ENCODE results near the gene PGM1. TPM values are rescaled to one million over a fixed set of nuclear protein-coding genes. Genes with fewer than 3 reads are reported as not detected.

The PGM1 gene
- total and polyA plus RNA-seq, 2 donors (not counting 3 experiments of a cell fraction or from before 2014, with no cell fraction given), result 9.3 to 21.0 TPM

GRCh38 chr1:63621698-63622097 is 28.5 kb downstream of the PGM1 start:
- no TSS peak for BruUV-seq (replicated peaks)
- Histone ChIP-seq H3K36me3 (ENCODE audit: control insufficient read depth in 2 of 2, extremely low read depth in 1 of 2, insufficient read depth in 2 of 2, low read length in 2 of 2) (no peaks in the 10 kb centered on the region), H3K27me3 (ENCODE audit: control insufficient read depth in 2 of 2, insufficient read depth in 2 of 2, low read length in 2 of 2) (no peaks in the 10 kb centered on the region), H3K9me3 (replicated peaks; ENCODE audit: control insufficient read depth, insufficient read depth, low read length) (no peaks in the 10 kb centered on the region), H3K9me1 (replicated peaks; ENCODE audit: control insufficient read depth, extremely low read depth, insufficient read depth, low read length) (no peaks in the 10 kb centered on the region), H3K27ac (ENCODE audit: insufficient read depth, low read depth, low read length) (no peak overlapping the region), H3K4me3 (replicated peaks in 1 of 3; ENCODE audit: insufficient read depth in 1 of 3, low read depth in 1 of 3, low read length in 3 of 3) (no peak overlapping the region), H3K4me1 (ENCODE audit: control insufficient read depth, extremely low read depth, insufficient read depth, low read length) (no peaks in the 10 kb centered on the region), H2AFZ (ENCODE audit: low read depth, low read length) (no peak overlapping the region), H3K79me2 (ENCODE audit: control insufficient read depth, insufficient read depth, low read length) (no peaks in the 10 kb centered on the region), H4K20me1 (replicated peaks; ENCODE audit: control insufficient read depth, extremely low read depth, insufficient read depth, low read length) (no peaks in the 10 kb centered on the region), H3K9ac (replicated peaks; ENCODE audit: extremely low read depth, insufficient read depth, low read length) (no peak overlapping the region), H3K4me2 (ENCODE audit: insufficient read depth, low read length) (no peak overlapping the region)
- intact Hi-C loops (cut with micrococcal nuclease) (no loop called here), dilution Hi-C loops (cut with MboI; ENCODE audit: extremely low pct_ligation_motif_present, low sequenced_read_pairs) (no loop called here)
- TF ChIP-seq EZH2 (IDR thresholded peaks at IDR 0.05; ENCODE audit: borderline replicate concordance, low read depth, low read length, severe bottlenecking) (no peak), MYC (IDR thresholded peaks at IDR 0.05; ENCODE audit: low read depth, low read length) (no peak), GATA2 (IDR thresholded peaks at IDR 0.05; ENCODE audit: insufficient read depth, insufficient read length, low read depth, low read length) (no peak), POLR2A (IDR thresholded peaks at IDR 0.05; ENCODE audit: low read depth, low read length) (no peak), POLR2AphosphoS5 (IDR thresholded peaks at IDR 0.05; ENCODE audit: insufficient read depth, low read depth, low read length) (no peak), FOS (IDR thresholded peaks at IDR 0.05; ENCODE audit: borderline replicate concordance, insufficient read depth, low read length) (no peak)
- TF ChIP-seq, protein P1, sequence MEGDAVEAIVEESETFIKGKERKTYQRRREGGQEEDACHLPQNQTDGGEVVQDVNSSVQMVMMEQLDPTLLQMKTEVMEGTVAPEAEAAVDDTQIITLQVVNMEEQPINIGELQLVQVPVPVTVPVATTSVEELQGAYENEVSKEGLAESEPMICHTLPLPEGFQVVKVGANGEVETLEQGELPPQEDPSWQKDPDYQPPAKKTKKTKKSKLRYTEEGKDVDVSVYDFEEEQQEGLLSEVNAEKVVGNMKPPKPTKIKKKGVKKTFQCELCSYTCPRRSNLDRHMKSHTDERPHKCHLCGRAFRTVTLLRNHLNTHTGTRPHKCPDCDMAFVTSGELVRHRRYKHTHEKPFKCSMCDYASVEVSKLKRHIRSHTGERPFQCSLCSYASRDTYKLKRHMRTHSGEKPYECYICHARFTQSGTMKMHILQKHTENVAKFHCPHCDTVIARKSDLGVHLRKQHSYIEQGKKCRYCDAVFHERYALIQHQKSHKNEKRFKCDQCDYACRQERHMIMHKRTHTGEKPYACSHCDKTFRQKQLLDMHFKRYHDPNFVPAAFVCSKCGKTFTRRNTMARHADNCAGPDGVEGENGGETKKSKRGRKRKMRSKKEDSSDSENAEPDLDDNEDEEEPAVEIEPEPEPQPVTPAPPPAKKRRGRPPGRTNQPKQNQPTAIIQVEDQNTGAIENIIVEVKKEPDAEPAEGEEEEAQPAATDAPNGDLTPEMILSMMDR (IDR thresholded peaks at IDR 0.05; ENCODE audit: extremely low read depth in 1 of 2, insufficient read depth in 1 of 2, low read depth in 1 of 2, low read length in 2 of 2), result no peak
- TF ChIP-seq, protein P2, sequence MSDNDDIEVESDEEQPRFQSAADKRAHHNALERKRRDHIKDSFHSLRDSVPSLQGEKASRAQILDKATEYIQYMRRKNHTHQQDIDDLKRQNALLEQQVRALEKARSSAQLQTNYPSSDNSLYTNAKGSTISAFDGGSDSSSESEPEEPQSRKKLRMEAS (IDR thresholded peaks at IDR 0.05; ENCODE audit: insufficient read depth, insufficient read length), result no peak
- FAIRE-seq (no peak), DNase-seq (ENCODE audit: low read depth, low spot score) (peak; percentile 5)
- CTCF ChIA-PET, result interaction anchor here (1.2 to 1.4 kb wide), 2 partner anchors 70 to 625 kb away, joined by 4 to 7 read pairs; no protein-coding TSS in a partner anchor
- POLR2A ChIA-PET, result no interaction called here

All from endothelial cell of umbilical vein (primary cell).